Hepatocyte (in vitro differentiated cells): ENCODE results near the gene HOPX.

ENCODE experiments used
- CTCF ChIP-seq: fragments of 200-600 bp; sonication (generic); IDR thresholded peaks from 2 replicates; pipeline ENCODE4 v1.5.1; 2016; ENCODE audit warnings: antibody characterized with exemption, mild to moderate bottlenecking; ENCODE audit not compliant: poor library complexity
- EZH2 ChIP-seq: fragments of 200-600 bp; sonication (generic); IDR thresholded peaks from 2 replicates; pipeline ENCODE4 v1.6.1; 2016; ENCODE audit warnings: antibody characterized with exemption, mild to moderate bottlenecking, borderline replicate concordance

DNA sequence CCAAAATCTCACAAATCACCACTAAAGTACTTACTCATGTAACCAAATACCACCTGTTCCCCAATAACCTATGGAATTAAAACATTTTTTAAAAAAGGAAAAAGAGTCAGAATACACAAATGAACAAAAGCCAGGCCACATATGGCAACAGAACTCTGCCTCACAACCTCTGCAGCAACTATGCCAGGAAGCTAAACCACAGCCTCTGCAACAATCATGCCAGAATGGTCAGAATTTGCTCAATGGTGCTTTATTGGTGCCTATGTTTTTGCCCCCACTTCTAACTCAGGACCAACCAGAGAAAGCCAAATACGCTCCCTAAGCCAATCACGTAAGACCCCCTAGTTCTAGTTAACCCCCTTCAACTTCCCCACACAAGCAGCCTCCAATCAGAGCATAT lies 69.6 kb downstream of the HOPX start:
- TF ChIP-seq CTCF: no peak
- no peak for TF ChIP-seq EZH2
